Activated T-helper 17 cell treated with anti-CD3 and anti-CD28 coated beads, Interleukin-2, amount 50 U/mL, for 72 hours (primary cell): ENCODE results near the gene PPFIBP1. TPM values are rescaled to one million over a fixed set of nuclear protein-coding genes. Genes with fewer than 3 reads are reported as not detected.

Experiments
- ATAC-seq: fragments of 150-1000 bp; cut with Tn5 transposase; replicated peaks from 2 replicates; pipeline ENCODE4 v1.10.0; 2021; ENCODE audit warnings: mild to moderate bottlenecking, moderate library complexity
- H3K27ac Mint-ChIP-seq: one replicate; pipeline ENCODE4 v1.8.0; 2022; ENCODE audit warnings: mixed read lengths
- H3K27me3 Mint-ChIP-seq: one replicate; pipeline ENCODE4 v1.8.0; 2022; ENCODE audit warnings: mixed read lengths
- H3K36me3 Mint-ChIP-seq: one replicate; pipeline ENCODE4 v1.8.0; 2022; ENCODE audit warnings: low read depth, mild to moderate bottlenecking, mixed read lengths
- H3K4me1 Mint-ChIP-seq: one replicate; pipeline ENCODE4 v1.8.0; 2022; ENCODE audit warnings: mixed read lengths
- H3K4me3 Mint-ChIP-seq: one replicate; pipeline ENCODE4 v1.8.0; 2022; ENCODE audit warnings: mild to moderate bottlenecking, mixed read lengths
- H3K9me3 Mint-ChIP-seq: one replicate; pipeline ENCODE4 v1.8.0; 2022; ENCODE audit warnings: mixed read lengths
- total RNA-seq, 2 donors: library from RNA; stranded (reverse); gene quantifications; one replicate each; pipeline ENCODE4 v1.2.3, GENCODE V29; 2022

PPFIBP1 gene
- total RNA-seq, 2 donors from 2014 or later: 13.8 to 21.8 TPM

GRCh38 chr12:27672051-27672450 is 148.0 kb downstream of the PPFIBP1 start:
- Mint-ChIP-seq H3K4me1 (no peaks in the 10 kb centered on the region), H3K27me3 (no peaks in the 10 kb centered on the region), H3K36me3 (no peaks in the 10 kb centered on the region), H3K27ac (no peak overlapping the region), H3K4me3 (no peak overlapping the region), H3K9me3 (no peaks in the 10 kb centered on the region)
- ATAC-seq: no peak

- Mint-ChIP-seq H3K27me3 (no peaks in the 10 kb centered on the region), H3K36me3 (no peaks in the 10 kb centered on the region), H3K9me3 (no peaks in the 10 kb centered on the region), H3K27ac (no peak overlapping the region), H3K4me3 (no peak overlapping the region), H3K4me1 (no peaks in the 10 kb centered on the region)
- ATAC-seq: no peak
These were observed 148.6 kb downstream of the PPFIBP1 start for GRCh38 chr12:27672643-27673042.

GRCh38 chr12:27673101-27673718 is 149.2 kb downstream of the PPFIBP1 start:
- Mint-ChIP-seq H3K27ac (no peak overlapping the region), H3K4me1 (no peaks in the 10 kb centered on the region), H3K9me3 (no peaks in the 10 kb centered on the region), H3K27me3 (no peaks in the 10 kb centered on the region), H3K36me3 (no peaks in the 10 kb centered on the region), H3K4me3 (no peak overlapping the region)
- ATAC-seq: no peak

- no peaks in the 10 kb centered on the region for H3K9me3 Mint-ChIP-seq
- H3K4me1 Mint-ChIP-seq: no peaks in the 10 kb centered on the region
- no peak overlapping the region for H3K4me3 Mint-ChIP-seq
- H3K36me3 Mint-ChIP-seq: no peaks in the 10 kb centered on the region
- no peak for ATAC-seq
- no peak overlapping the region for H3K27ac Mint-ChIP-seq
- no peaks in the 10 kb centered on the region for H3K27me3 Mint-ChIP-seq
These were observed 151.0 kb downstream of the PPFIBP1 start for GRCh38 chr12:27674989-27675388.

GRCh38 chr12:27680619-27681018 is 156.6 kb downstream of the PPFIBP1 start:
- Mint-ChIP-seq H3K27ac (no peak overlapping the region), H3K36me3 (no peaks in the 10 kb centered on the region), H3K27me3 (no peaks in the 10 kb centered on the region), H3K4me1 (no peaks in the 10 kb centered on the region), H3K4me3 (no peak overlapping the region), H3K9me3 (no peaks in the 10 kb centered on the region)
- ATAC-seq: no peak

GRCh38 chr12:27682534-27682933 is 158.5 kb downstream of the PPFIBP1 start:
- Mint-ChIP-seq H3K27ac (no peak overlapping the region), H3K36me3 (no peaks in the 10 kb centered on the region), H3K4me3 (no peak overlapping the region), H3K27me3 (no peaks in the 10 kb centered on the region), H3K4me1 (no peaks in the 10 kb centered on the region), H3K9me3 (no peaks in the 10 kb centered on the region)
- ATAC-seq: no peak

GRCh38 chr12:27685274-27685673 is 161.3 kb downstream of the PPFIBP1 start:
- H3K27ac Mint-ChIP-seq: no peak overlapping the region
- no peak for ATAC-seq
- no peaks in the 10 kb centered on the region for H3K27me3 Mint-ChIP-seq
- no peaks in the 10 kb centered on the region for H3K9me3 Mint-ChIP-seq
- H3K36me3 Mint-ChIP-seq: peaks cover 10% of the 10 kb centered on the region
- no peak overlapping the region for H3K4me3 Mint-ChIP-seq
- no peaks in the 10 kb centered on the region for H3K4me1 Mint-ChIP-seq

GRCh38 chr12:27686147-27686546 is 162.1 kb downstream of the PPFIBP1 start:
- Mint-ChIP-seq H3K36me3 (peaks cover 10% of the 10 kb centered on the region), H3K4me3 (no peak overlapping the region), H3K4me1 (no peaks in the 10 kb centered on the region), H3K27me3 (no peaks in the 10 kb centered on the region), H3K27ac (no peak overlapping the region), H3K9me3 (no peaks in the 10 kb centered on the region)
- no peak for ATAC-seq

- H3K4me1 Mint-ChIP-seq: no peaks in the 10 kb centered on the region
- H3K27ac Mint-ChIP-seq: no peak overlapping the region
These were observed 164.7 kb downstream of the PPFIBP1 start for GRCh38 chr12:27688671-27689070.

GRCh38 chr12:27689558-27690180 is 165.7 kb downstream of the PPFIBP1 start:
- no peaks in the 10 kb centered on the region for H3K27me3 Mint-ChIP-seq
- no peak for ATAC-seq
- H3K9me3 Mint-ChIP-seq: no peaks in the 10 kb centered on the region
- H3K4me3 Mint-ChIP-seq: no peak overlapping the region
- no peak overlapping the region for H3K27ac Mint-ChIP-seq
- H3K4me1 Mint-ChIP-seq: no peaks in the 10 kb centered on the region
- H3K36me3 Mint-ChIP-seq: peaks cover 10% of the 10 kb centered on the region

More at GRCh38 chr12:27688671-27689070, 164.7 kb downstream of the PPFIBP1 start:
- no peak for ATAC-seq
- H3K27me3 Mint-ChIP-seq: no peaks in the 10 kb centered on the region
- no peak overlapping the region for H3K4me3 Mint-ChIP-seq
- H3K36me3 Mint-ChIP-seq: peaks cover 10% of the 10 kb centered on the region
- no peaks in the 10 kb centered on the region for H3K9me3 Mint-ChIP-seq

- Mint-ChIP-seq H3K27ac (no peak overlapping the region), H3K4me3 (no peak overlapping the region), H3K9me3 (no peaks in the 10 kb centered on the region), H3K27me3 (no peaks in the 10 kb centered on the region), H3K4me1 (no peaks in the 10 kb centered on the region), H3K36me3 (peaks cover 8% of the 10 kb centered on the region)
- no peak for ATAC-seq
These were observed 169.4 kb downstream of the PPFIBP1 start for GRCh38 chr12:27693403-27693802.

- ATAC-seq: no peak
- Mint-ChIP-seq H3K27ac (no peak overlapping the region), H3K4me1 (no peaks in the 10 kb centered on the region), H3K27me3 (peaks cover 5% of the 10 kb centered on the region), H3K4me3 (no peak overlapping the region), H3K36me3 (no peaks in the 10 kb centered on the region), H3K9me3 (no peaks in the 10 kb centered on the region)
These were observed 171.7 kb downstream of the PPFIBP1 start for GRCh38 chr12:27695556-27696292.

- Mint-ChIP-seq H3K9me3 (no peaks in the 10 kb centered on the region), H3K36me3 (no peaks in the 10 kb centered on the region), H3K4me3 (no peak within 1 kb of the TSS), H3K4me1 (no peaks in the 10 kb centered on the region), H3K27ac (no peak within 1 kb of the TSS), H3K27me3 (peaks cover 9% of the 10 kb centered on the region)
- ATAC-seq: no peak
These were observed 172.3 kb downstream of the PPFIBP1 start, which contains the start of gene REP15 for GRCh38 chr12:27696293-27696652. Gene REP15 (plus strand): TSS chr12:27696447. CDS start chr12:27696563, 116 bp downstream.

GRCh38 chr12:27696864-27697564 is 173.0 kb downstream of the PPFIBP1 start:
- Mint-ChIP-seq H3K9me3 (no peaks in the 10 kb centered on the region), H3K4me3 (no peak overlapping the region), H3K4me1 (no peaks in the 10 kb centered on the region), H3K36me3 (no peaks in the 10 kb centered on the region), H3K27ac (no peak overlapping the region), H3K27me3 (peaks cover 9% of the 10 kb centered on the region)
- ATAC-seq: no peak
